Vagina (tissue), 2 donors: ENCODE measurements around the gene PET100. TPM values are rescaled to one million over a fixed set of nuclear protein-coding genes. Genes with fewer than 3 reads are reported as not detected.

Experiments
- DNase-seq, 2 donors: peaks; one replicate each; pipeline ENCODE4 v3.0.0-alpha.2; 2017; ENCODE audit errors: extremely low spot score in 2 of 2
- H3K27ac ChIP-seq: fragments of 200-600 bp; sonication (generic); one replicate; pipeline ENCODE4 v1.5.1; 2019
- H3K27me3 ChIP-seq: fragments of 200-600 bp; sonication (generic); one replicate; pipeline ENCODE4 v1.5.1; 2019
- H3K36me3 ChIP-seq, 2 donors: fragments of 200-600 bp; sonication (generic); one replicate each; pipeline ENCODE4 v1.5.1; 2017 to 2019
- H3K4me1 ChIP-seq: fragments of 200-600 bp; sonication (generic); one replicate; pipeline ENCODE4 v1.5.1; 2019
- H3K4me3 ChIP-seq, 2 donors: fragments of 200-600 bp; sonication (generic); 1 replicate in 1 of 2; 2 replicates in 1 of 2; pipeline ENCODE4 v1.5.1; 2016 to 2019
- H3K9me3 ChIP-seq: fragments of 200-600 bp; sonication (generic); one replicate; pipeline ENCODE4 v1.5.1; 2019
- CTCF ChIP-seq, 3 experiments: fragments of 450-650 bp in 2 of 3; fragments of 200-600 bp in 1 of 3; sonication (generic) in 1 of 3; IDR thresholded peaks; one replicate each; pipeline ENCODE4 v1.5.1; 2017 to 2019; ENCODE audit warnings: antibody characterized with exemption in 3 of 3, mild to moderate bottlenecking in 2 of 3, moderate library complexity in 2 of 3
- POLR2A ChIP-seq, 2 donors: fragments of 450-650 bp; IDR thresholded peaks; one replicate each; pipeline ENCODE4 v1.6.1; 2017; ENCODE audit warnings: antibody characterized with exemption in 2 of 2, mild to moderate bottlenecking in 2 of 2, moderate library complexity in 2 of 2
- POLR2AphosphoS5 ChIP-seq, 2 donors: sonication (generic); formaldehyde crosslinking; IDR thresholded peaks; one replicate each; pipeline ENCODE4 v1.9.0; 2017; ENCODE audit warnings: antibody characterized with exemption in 2 of 2, mild to moderate bottlenecking in 2 of 2, low read depth in 1 of 2; ENCODE audit not compliant: insufficient read depth in 1 of 2
- intact Hi-C: fragments of 100-400 bp; cut with DNase I; formaldehyde crosslinking; loops from one replicate; pipeline ENCODE4 v1.15.1; 2023
- total RNA-seq: library from RNA; depleted of rRNA; stranded (reverse); fragments of >200 nt; gene quantifications from one replicate; pipeline ENCODE4 v1.2.3, GENCODE V29; 2016

PET100 gene
- total RNA-seq, 1 donor from 2014 or later: 16.7 TPM

- intact Hi-C loops: no loop called here
- Histone ChIP-seq H3K36me3 (peaks cover 0 to 18% of the 10 kb centered on the region in 2 donors), H3K4me1 (no peaks in the 10 kb centered on the region), H3K27ac (no peak overlapping the region), H3K4me3 (no peak overlapping the region), H3K27me3 (no peaks in the 10 kb centered on the region), H3K9me3 (no peaks in the 10 kb centered on the region)
- no peak for TF ChIP-seq POLR2A (IDR thresholded peaks at IDR 0.05)
- no peak for TF ChIP-seq POLR2AphosphoS5 (IDR thresholded peaks at IDR 0.05; ENCODE audit: insufficient read depth in 1 of 2, low read depth in 1 of 2)
- no peak for TF ChIP-seq CTCF (IDR thresholded peaks at IDR 0.05)
- no peak for DNase-seq
Measured at GRCh38 chr19:7614859-7615741, 14.5 kb upstream of the PET100 start.

- Histone ChIP-seq H3K4me3 (no peak overlapping the region), H3K36me3 (peaks cover 0 to 39% of the 10 kb centered on the region in 2 donors), H3K4me1 (no peaks in the 10 kb centered on the region), H3K27me3 (no peaks in the 10 kb centered on the region), H3K9me3 (no peaks in the 10 kb centered on the region), H3K27ac (no peak overlapping the region)
- intact Hi-C loops: no loop called here
- DNase-seq: no peak
- TF ChIP-seq POLR2AphosphoS5 (IDR thresholded peaks at IDR 0.05; ENCODE audit: insufficient read depth in 1 of 2, low read depth in 1 of 2): no peak
- TF ChIP-seq POLR2A (IDR thresholded peaks at IDR 0.05): no peak
- no peak for TF ChIP-seq CTCF (IDR thresholded peaks at IDR 0.05)
Measured at GRCh38 chr19:7617172-7617571, 12.4 kb upstream of the PET100 start.

GRCh38 chr19:7617735-7618134, 11.9 kb upstream of the PET100 start:
- TF ChIP-seq CTCF (IDR thresholded peaks at IDR 0.05): no peak
- no peak for TF ChIP-seq POLR2A (IDR thresholded peaks at IDR 0.05)
- TF ChIP-seq POLR2AphosphoS5 (IDR thresholded peaks at IDR 0.05; ENCODE audit: insufficient read depth in 1 of 2, low read depth in 1 of 2): no peak
- Histone ChIP-seq H3K27ac (no peak overlapping the region), H3K4me3 (no peak overlapping the region), H3K27me3 (no peaks in the 10 kb centered on the region), H3K4me1 (no peaks in the 10 kb centered on the region), H3K36me3 (peaks cover 0 to 44% of the 10 kb centered on the region in 2 donors), H3K9me3 (no peaks in the 10 kb centered on the region)
- no peak for DNase-seq
- intact Hi-C loops: no loop called here

- no peak for TF ChIP-seq CTCF (IDR thresholded peaks at IDR 0.05)
- TF ChIP-seq POLR2AphosphoS5 (IDR thresholded peaks at IDR 0.05; ENCODE audit: insufficient read depth in 1 of 2, low read depth in 1 of 2): no peak
- no peak for TF ChIP-seq POLR2A (IDR thresholded peaks at IDR 0.05)
- no peak for DNase-seq
- Histone ChIP-seq H3K27me3 (no peaks in the 10 kb centered on the region), H3K4me1 (no peaks in the 10 kb centered on the region), H3K9me3 (no peaks in the 10 kb centered on the region), H3K36me3 (peaks cover 0 to 50% of the 10 kb centered on the region in 2 donors), H3K27ac (peak overlapping the region; percentile 39), H3K4me3 (no peak overlapping the region)
- intact Hi-C loops: no loop called here
Measured at GRCh38 chr19:7618348-7618747, 11.2 kb upstream of the PET100 start.
